GM12875 (cell line): ENCODE data around the gene S100A13.
"Not testable (repeated sequence)": the region's sequence is repeated elsewhere in the genome, so short reads cannot be mapped to it uniquely, and the experiment has no call there.

Source experiments
- H3K4me3 ChIP-seq: one replicate; pipeline ENCODE4 v1.5.1; 2011; ENCODE audit warnings: low read depth, low read length, control low read depth
- CTCF ChIP-seq: IDR thresholded peaks from 2 replicates; pipeline ENCODE4 v1.5.1; 2011; ENCODE audit warnings: low read depth, mild to moderate bottlenecking, control low read depth, inconsistent platforms, low read length, moderate library complexity, borderline replicate concordance; ENCODE audit not compliant: insufficient read depth

The S100A13 gene

GRCh38 chr1:153587314-153587713 lies 40.0 kb downstream of the S100A13 start:
- no peak overlapping the region for H3K4me3 ChIP-seq
- no peak for TF ChIP-seq CTCF

- no peak for TF ChIP-seq CTCF
- H3K4me3 ChIP-seq = no peak overlapping the region
Observed at GRCh38 chr1:153586347-153586746, 41.0 kb downstream of the S100A13 start.

GRCh38 chr1:153585006-153585405 lies 42.3 kb downstream of the S100A13 start:
- H3K4me3 ChIP-seq = no peak overlapping the region
- TF ChIP-seq CTCF = no peak

GRCh38 chr1:153583976-153584375 lies 43.3 kb downstream of the S100A13 start:
- H3K4me3 ChIP-seq = no peak overlapping the region
- TF ChIP-seq CTCF = no peak

- not testable (repeated sequence) for H3K4me3 ChIP-seq
Observed at GRCh38 chr1:153583514-153583913, 43.8 kb downstream of the S100A13 start.

- H3K4me3 ChIP-seq = not testable (repeated sequence)
Observed at GRCh38 chr1:153582836-153583235, 44.5 kb downstream of the S100A13 start.

- TF ChIP-seq CTCF = no peak
- no peak overlapping the region for H3K4me3 ChIP-seq
Observed at GRCh38 chr1:153578936-153579335, 48.4 kb downstream of the S100A13 start.

- H3K4me3 ChIP-seq = no peak overlapping the region
- no peak for TF ChIP-seq CTCF
Observed at GRCh38 chr1:153578490-153578889, 48.8 kb downstream of the S100A13 start.
